ENCODE measurements around the gene PIAS4.

Gene PIAS4

DNA sequence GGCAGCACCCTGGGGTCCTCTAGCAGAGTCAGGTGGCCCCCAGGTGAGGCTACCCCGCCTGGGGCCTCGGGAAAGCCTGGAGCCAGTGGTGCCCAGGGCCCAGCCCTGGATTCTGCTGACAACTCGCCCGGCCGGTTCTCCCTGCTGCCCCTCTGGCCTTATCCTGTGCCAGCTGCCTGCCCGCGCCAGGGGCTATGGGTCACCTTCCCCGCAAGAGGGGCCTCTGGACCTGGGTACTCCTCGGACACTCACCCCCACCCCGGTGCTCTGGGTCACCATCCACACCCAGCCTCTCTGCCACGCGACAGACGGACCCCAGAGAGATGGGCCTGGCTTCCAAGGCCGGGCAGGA is 35.2 kb downstream of the PIAS4 start:
- DNase-seq (ENCODE audit: low read depth in 2 of 2), result no peak

- no peak for DNase-seq (ENCODE audit: low read depth in 2 of 2)
These were observed 35.9 kb downstream of the PIAS4 start for GRCh38 chr19:4043401-4043800.

DNA sequence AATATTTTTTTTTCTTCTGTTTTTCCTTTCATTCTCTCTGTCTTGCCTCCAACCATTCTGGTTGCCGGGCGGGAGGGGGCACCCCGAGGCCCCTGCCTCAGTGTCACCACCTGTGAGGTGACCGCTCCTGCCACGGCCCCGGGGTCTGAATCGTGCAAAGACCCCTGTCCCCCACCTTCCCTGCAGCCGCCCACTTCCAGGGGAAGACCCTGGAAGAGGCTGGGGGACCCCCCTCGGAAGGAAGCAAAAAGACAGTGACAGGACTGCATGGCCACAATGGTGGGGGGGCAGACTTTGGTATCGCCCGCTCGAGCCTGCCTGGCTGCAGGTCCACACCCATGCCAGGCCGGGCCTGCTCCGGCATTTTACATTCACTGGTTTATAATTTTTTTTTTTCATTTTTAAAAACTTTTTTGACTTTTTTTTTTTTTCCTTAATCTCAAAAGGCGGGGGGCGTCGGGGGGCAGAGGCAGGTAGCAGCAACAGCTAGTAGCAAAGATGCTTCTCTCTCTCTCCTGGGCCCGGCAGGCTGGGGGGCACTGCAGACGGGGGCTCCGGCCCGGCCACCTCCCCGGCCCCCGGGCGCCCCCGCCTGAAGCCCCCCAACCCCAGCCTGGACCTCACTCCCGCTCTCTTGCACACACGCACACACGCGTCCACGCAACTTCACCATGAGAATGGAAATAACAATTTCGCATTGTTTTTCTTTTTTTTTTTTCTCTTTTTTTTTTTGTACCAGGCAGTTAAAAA is 36.6 kb downstream of the PIAS4 start:
- DNase-seq (ENCODE audit: low read depth in 2 of 2), result no peak

DNA sequence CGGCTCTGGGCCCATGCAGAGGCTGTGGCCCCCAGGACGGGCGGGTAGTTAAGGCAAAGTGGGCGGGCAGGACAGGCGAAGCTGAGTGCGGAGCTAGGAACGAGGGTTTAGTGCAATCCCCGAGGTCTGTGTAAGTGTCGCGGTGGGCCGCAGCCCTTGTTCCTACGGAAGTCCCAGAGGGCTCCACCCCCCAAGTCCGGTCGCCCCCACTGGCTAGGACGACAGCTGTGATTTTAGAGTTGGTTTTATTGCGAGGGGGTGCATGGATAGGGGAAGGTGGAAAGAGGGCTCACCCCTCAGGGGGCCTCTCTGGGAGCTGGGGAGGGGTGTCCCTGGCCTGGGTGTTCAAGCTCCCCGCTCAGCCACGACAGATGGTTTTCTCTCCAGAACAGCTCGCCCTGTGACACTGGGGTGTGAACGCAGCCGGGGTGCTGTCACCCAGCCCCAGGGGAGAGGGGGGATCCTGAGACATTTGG is 37.5 kb downstream of the PIAS4 start:
- no peak for DNase-seq (ENCODE audit: low read depth in 2 of 2)

DNA sequence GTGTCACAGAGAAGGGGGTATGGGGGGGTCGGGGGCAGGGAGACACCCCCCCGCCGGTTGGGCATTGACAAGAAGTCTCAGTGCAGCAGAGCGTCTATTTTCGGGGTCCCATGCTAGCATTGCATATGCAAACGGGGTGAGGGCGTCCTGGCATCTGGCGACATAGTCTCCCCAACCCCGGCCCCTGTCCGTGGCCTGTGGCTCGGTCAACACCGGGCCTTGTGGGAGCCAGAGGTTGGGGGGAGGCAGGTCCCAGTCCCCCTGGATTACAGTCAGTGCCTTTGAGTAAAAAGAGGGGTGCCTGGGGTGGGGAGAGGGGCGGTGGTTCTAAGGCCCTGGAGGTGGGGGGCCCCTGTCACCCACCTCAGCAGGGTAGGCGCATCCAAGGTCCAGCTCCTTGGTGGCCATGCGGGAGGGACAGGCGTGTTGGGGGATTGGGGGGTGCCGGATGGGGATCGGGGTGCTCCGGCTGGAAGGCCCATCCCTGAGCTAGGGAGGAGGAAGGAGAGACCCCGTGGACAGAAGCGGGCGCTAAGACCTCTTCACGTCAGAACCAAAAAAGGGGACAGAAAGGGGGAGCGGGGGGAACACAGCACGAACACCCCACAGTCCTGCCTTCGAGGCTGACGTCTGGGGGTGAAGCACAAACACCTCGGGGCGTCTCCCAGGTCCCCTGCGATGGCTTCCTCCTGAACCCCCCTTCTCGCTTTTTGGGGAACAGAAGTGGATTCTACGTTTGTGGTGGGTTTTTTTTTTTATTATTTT is 38.2 kb downstream of the PIAS4 start:
- DNase-seq (ENCODE audit: low read depth in 2 of 2), result no peak

- DNase-seq (ENCODE audit: low read depth in 2 of 2), result no peak
These were observed 38.8 kb downstream of the PIAS4 start for GRCh38 chr19:4046362-4046691.

DNA sequence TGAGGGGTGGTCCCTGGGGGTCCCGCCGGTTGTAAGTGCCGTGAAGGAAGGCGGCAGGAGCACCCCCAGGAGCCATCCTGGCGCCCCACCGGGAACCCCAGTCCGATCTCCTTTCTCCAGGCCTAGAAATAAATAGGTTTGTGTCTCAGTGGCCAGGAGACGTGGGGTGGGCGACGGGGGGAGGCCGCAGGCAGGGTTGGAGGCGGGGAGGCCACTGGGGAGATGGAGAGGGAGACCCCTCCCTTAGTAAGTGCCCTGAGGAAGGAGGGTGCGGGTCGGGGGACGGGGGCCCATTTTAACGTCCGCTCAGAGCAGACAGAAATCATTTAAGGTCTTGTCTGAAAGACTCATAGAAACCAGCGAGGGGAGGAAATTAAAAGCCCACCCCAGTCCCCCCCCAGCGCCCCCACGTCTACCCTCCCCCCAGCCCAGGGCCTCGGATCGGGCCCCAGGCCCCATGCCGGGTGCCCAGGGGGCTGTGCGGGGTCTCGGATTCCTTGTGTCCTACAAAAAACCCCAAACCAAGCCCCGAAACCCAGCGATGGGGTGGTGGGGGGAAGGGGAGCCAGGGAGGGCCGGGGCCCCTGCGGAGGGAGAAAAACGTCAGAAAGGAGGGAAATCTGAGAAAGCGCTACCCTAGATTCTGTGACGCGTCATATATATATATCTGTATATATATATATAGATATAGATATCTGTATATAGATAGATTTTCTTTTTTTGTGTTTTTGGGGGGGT is 39.6 kb downstream of the PIAS4 start:
- DNase-seq (ENCODE audit: low read depth in 2 of 2), result no peak

GRCh38 chr19:4049432-4049831 is 41.9 kb downstream of the PIAS4 start:
- no peak for DNase-seq (ENCODE audit: low read depth in 2 of 2)

DNA sequence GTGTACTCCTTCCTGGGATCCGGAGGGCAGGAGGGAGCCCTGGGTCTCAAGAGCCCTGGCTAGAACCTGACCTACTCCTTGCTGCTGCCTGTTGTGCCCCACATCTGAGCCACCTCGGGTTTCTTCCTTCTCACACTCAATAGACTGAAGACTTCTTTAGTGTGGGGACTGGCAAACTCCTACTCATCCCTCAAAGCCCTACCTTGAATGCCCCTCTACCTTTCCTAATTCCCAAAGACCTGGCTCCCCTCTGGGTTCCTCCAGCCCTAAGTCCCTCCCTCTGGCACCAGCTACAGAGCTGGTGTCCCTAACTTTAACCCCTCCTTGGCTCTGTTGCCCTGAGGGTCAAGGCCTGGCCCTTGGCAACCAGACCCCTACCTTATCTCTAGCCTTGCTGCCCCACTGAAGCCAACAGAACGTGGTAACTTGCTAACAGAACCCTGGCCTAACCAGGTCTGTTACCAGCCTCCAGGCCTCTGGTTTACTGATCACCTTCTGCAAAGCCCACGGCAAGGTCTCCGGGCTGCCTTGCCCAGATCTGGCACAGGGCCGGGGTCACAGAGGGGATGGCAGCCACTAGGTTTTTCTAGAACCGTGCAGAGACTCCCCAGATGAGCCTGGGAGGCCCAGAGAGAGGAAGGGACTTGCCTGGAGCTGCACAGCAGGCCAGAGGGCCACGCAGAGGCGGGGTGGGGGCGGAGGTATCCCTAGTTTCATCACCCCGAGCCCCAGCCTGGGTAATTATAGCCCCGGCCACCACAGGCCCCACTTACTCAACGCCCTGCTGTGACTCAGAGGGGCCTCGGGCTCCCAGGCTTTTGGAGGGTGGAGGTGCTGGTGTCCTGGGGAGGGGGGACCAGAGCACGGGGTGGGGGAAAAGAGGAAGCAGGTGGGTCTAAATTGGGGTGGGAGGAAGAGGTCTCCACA is 43.9 kb downstream of the PIAS4 start:
- no peak for DNase-seq (ENCODE audit: low read depth in 2 of 2)

- no peak for DNase-seq (ENCODE audit: low read depth in 2 of 2)
These were observed 44.8 kb downstream of the PIAS4 start for GRCh38 chr19:4052114-4052992.

- no peak for DNase-seq (ENCODE audit: low read depth in 2 of 2)
These were observed 45.5 kb downstream of the PIAS4 start for GRCh38 chr19:4052993-4053422.

DNA sequence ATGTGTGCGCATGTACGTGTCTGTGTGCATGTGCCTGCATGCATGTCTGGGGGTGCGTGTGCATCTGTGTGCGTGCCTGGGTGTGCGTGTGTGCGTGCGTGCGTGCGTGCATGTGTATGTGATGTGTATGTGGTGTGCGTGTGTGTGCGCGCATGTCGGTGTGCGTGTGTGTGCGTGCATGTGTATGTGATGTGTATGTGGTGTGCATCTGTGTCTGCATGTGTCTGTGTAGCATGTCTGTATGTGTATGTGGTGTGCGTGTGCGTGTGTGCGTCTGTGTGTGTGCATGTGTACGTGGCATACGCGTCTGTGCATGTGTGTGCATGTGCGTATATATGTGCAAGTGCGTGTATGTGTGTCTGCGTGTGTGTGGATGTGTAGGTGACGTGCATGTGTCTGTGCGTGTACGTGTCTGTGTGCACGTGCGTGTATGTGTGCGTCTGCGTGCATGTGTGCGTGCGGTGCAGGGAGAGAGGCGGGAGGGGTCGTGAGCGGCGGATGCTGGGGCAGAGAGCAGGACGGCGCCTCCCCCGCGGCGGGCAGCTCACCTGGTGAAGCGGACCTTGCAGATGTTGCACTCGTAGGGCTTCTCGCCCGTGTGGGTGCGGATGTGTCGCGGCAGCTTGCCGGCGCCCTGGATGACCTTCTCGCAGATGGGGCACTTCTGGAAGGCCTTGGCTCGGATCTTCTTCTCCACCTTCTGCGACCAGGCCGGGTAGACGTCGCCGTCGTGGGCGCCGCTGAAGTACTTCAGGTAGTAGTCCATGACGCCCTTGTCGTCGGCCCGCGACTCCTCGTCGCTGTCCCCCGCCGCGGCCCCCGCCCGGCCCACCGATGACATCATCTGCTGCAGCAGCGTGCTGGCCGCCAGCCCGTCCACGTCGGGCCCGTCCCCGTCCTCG is 46.1 kb downstream of the PIAS4 start:
- DNase-seq (ENCODE audit: low read depth in 2 of 2), result no peak

- no peak for DNase-seq (ENCODE audit: low read depth in 2 of 2)
These were observed 47.1 kb downstream of the PIAS4 start for GRCh38 chr19:4054441-4055208.

- no peak for DNase-seq (ENCODE audit: low read depth in 2 of 2)
These were observed 47.6 kb downstream of the PIAS4 start for GRCh38 chr19:4055209-4055552.

DNA sequence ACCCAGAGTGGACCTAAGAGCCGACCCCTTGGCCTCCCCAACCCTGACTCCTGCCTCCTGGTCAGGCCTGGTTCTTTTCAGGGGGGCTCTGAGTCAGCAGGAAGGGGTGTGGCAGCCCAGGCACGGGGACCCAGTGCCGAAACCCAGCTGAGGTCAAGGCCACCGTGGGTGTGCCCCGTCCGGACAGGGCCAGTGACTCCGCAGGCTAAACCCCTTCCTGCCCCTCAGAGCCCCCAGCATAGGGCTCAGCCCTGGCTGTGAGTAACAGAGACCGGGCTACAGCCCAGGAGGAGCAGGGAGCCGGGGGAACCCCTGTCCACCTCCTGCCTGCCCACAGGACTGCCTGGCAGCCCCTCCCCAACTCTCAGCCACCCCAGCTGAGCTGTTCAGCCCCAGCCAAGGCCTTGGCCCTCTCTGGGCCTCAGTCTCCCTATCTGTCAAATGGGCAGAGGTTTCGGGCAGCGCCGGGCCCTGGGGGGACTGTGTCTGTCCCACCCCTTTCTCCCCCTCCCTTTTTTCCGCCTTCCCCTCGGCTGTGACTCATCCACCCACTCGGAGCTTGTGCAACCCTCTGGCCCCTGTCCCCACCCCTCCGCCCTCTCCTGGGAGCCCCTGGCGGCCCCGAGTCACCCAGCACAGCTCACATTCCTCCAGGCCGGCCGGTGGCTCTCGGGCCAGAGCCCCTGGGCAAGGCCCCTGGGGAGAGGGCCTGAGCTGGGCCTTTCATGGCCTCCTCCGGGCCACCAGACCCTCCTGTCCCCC is 50.6 kb downstream of the PIAS4 start:
- peak; percentile 58 to 64 for DNase-seq (ENCODE audit: low read depth in 2 of 2)

- no peak for DNase-seq (ENCODE audit: low read depth in 2 of 2)
These were observed 51.3 kb downstream of the PIAS4 start for GRCh38 chr19:4058693-4059452.

DNA sequence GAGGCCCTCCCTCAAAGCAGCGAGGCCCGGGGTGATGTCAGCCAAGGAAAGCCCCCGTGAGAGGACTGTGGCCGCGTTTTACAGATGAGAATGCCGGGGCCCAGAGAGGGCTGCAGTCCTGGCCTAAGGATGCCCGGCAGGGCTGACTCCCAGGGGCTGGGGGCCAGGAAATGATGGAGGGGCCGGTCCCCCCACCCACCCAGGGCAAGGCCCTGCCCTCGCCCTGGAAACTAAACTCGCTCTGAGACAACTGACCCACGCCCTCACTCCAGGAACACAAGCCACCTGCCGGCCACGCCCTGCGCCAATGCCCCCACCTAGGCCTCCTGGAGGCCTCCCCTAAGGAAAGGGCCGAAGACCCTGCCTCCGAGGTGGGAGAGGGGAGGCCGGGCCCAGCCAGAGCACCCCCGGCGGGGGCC is 51.9 kb downstream of the PIAS4 start:
- no peak for DNase-seq (ENCODE audit: low read depth in 2 of 2)

Data from activated CD8-positive, alpha-beta memory T cell treated with anti-CD3 and anti-CD28 coated beads for 4 hours (primary cell).